Measurements from ENCODE around the gene SYT3.

SYT3 gene

DNA sequence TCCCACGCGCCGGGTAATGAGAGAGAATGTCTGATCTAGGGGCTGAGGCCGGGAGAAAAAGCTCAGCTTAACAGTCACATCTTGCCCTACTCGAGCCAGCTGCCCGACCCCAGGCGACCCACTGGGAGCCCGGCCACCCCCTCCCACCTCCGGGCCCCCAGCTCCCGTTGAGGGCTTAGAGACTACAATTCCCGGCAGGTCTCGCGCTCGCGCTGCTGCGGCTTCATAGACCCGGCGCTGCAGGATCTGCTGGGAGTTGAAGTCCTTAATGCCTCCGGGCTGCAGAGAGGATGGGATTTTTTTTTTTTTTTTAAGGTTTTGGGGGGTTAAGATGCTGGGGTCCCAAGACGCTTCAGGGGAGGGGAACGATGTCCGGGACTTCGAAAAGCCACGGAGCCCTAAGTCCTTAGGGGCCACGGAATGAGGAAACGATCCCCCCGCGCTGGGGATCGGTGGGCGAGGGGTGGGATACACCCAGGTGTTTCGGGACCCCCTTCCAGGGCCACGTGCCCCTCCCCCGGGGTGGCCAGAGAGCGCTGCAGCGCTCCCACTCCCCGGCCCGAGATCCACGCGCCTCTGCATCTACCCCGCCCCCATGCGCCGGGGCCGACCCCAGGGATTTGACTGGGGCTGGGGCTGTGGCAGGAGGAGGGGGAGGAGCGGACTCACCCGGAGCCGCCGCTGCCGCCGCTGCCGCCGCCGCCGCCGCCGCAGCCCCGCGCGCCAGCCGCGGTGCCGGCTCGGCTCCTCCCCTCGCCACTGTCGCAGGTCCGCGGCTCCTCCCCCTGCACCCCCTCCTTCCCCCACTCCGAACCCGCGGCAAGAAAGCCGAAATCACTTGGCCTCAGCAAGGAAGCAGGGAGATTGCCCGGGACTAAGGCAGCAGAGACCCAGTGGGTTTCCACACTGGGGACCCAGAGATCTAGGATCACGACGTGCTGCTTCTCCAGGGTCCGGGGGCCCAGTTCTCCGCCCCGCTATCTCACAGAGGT lies at the start of gene SYT3:
Gene SYT3 (minus strand): TSS at position 761 of the 992 bp plus-strand sequence. CDS start 2,470 bp downstream, outside the sequence.
- peak; percentile 28 for DNase-seq (ENCODE audit: low read depth)

DNA sequence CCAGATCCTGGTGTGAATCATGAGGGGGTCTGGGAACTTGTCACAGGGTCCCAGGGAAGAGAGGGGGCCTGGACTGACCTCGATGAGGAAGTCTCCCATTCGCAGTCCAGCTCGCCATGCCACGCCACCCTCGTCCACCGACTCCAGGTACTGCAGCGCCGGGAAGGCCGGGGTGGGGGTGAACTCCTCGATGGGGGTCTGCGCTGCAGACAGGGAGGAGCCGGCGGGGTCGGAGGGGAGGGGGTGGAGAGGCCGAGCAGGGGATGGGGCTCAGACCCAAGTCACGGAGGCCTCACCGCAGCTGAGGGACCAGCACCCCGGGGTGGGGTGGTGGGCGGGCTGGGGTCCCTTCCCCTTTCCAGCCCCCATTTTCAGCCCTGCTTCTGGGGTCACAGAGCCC lies 49.1 kb upstream of the SYT3 start:
- DNase-seq (ENCODE audit: low read depth) = no peak

GRCh38 chr19:50686310-50687032 lies 46.8 kb upstream of the SYT3 start:
- no peak for DNase-seq (ENCODE audit: low read depth)

GRCh38 chr19:50679177-50680125 lies 39.8 kb upstream of the SYT3 start:
- DNase-seq (ENCODE audit: low read depth) = peak; percentile 76

DNA sequence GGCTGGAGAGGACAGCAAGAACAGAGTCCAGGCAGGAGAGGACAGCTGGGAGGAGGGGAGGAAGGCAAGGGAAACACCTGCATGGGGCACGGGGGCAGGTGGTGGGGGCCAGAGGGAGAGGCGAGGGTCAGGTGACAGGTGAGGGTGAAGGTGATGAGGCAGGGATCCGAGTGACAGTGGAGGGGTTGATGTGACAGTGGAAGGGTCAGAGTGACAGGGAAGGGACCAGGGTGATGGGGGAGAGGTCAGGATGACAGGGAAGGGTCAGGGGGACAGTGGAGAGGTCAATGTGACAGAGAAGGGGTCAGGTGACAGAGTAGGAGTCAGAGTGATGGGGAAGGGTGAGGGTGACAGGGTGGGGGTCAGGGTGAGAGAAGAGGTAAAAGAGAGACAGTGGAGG lies 38.6 kb upstream of the SYT3 start:
- DNase-seq (ENCODE audit: low read depth) = no peak

DNA sequence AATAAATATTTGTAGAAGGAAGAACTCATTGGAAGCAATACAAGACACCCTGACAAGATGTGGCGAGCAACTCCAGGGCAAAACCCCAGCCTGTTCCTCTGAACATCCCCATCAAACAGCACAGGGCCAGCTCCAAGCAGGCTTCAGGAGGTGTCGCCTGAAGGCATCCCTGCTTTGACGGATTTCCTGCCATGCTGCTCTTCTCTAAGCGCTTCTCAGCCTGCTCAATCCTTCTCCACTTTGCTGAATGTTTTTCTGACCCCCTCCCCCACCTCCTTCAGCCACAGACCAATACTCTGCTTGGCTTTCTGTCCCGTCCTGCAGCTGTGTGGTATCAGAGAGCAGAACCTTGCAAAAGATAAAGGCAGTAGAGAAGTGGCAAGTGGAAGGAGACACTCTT lies 38.0 kb upstream of the SYT3 start:
- DNase-seq (ENCODE audit: low read depth) = no peak

GRCh38 chr19:50676625-50677197 lies 37.0 kb upstream of the SYT3 start:
- no peak for DNase-seq (ENCODE audit: low read depth)

- DNase-seq (ENCODE audit: low read depth) = no peak
Measured at GRCh38 chr19:50673118-50673517, 33.4 kb upstream of the SYT3 start.

- DNase-seq (ENCODE audit: low read depth) = no peak
Measured at GRCh38 chr19:50670102-50670380, 30.4 kb upstream of the SYT3 start.

GRCh38 chr19:50669302-50670101 lies 29.8 kb upstream of the SYT3 start:
- DNase-seq (ENCODE audit: low read depth) = peak; percentile 39

- no peak for DNase-seq (ENCODE audit: low read depth)
Measured at GRCh38 chr19:50668879-50669278, 29.2 kb upstream of the SYT3 start.

DNA sequence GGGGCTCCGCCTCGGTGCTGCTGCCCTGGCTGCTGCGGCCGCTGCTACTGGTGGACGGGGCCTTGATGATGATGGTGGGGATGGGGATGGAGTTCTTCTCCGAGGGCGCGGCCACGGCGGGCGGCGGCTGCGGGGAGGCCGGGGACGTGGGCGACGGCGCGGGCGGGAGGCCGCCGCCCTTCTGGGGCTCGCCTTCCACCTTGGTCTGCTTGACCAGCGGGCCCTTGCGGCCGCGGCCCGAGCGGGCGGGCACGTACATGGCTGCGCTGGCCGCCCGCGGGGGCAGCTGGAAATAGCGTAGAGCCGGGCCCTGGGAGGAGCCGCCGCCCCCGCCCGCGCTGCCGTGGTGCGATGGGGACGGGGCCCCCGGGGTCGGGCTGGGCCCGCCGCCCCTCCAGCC lies 28.7 kb upstream of the SYT3 start:
- no peak for DNase-seq (ENCODE audit: low read depth)

DNA sequence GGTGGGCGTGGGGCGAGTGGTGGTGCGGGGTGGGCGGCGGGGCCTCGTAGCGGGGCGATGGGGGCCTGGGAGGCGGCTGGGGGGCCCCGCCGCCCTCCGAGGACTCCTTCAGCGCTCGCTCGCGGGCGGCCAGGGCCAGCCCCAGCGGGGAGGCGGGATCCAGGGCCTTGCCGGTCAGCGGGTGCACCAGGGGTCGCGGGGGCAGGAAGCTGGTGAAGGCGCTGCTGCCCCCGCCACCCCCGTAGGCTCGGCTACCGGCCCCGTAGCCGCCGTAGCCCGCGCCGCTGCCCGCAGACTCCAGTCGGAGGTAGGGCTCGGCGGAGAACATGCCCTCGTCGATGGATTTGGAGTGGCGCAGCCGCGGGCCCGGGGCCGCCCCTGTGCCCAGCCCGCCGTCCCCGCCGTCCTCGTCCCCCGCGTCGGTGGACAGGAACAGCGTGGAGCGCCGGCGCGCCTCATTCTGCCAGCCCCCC lies 28.1 kb upstream of the SYT3 start:
- DNase-seq (ENCODE audit: low read depth) = no peak

DNA sequence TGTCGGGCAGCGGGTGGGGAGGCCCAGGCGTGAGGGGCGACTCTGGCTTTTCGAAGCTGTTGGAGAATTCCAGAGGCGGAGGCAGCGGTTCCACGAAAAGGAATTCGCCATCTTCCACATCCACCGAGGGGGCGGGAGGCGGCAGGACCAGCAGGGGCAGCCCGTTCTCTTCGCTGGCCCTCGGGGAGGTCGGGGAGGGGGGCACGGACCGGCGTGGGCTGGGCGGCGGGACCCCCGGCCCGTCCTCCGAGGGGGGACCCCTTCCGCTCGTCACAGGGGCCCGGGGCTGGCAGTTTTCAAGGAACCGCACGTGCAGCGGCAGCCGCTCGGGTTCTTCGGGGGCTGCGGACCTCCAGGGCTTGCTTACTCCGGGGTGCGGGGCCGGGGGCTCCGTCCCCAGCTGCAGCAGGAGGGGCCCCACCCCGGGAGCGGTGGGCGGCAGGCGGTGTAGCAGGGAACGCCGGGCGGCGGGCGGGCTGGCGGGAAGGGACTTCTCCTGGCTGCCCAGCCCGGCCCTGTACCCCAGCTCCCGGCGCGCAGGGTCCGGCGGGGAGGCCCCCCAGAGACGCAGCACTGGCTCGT lies 27.6 kb upstream of the SYT3 start:
- DNase-seq (ENCODE audit: low read depth) = no peak

GRCh38 chr19:50666346-50667176 lies 26.9 kb upstream of the SYT3 start:
- DNase-seq (ENCODE audit: low read depth) = no peak

- no peak for DNase-seq (ENCODE audit: low read depth)
Measured at GRCh38 chr19:50664204-50664603, 24.5 kb upstream of the SYT3 start.

GRCh38 chr19:50663482-50663790 lies 23.8 kb upstream of the SYT3 start:
- DNase-seq (ENCODE audit: low read depth) = no peak

DNA sequence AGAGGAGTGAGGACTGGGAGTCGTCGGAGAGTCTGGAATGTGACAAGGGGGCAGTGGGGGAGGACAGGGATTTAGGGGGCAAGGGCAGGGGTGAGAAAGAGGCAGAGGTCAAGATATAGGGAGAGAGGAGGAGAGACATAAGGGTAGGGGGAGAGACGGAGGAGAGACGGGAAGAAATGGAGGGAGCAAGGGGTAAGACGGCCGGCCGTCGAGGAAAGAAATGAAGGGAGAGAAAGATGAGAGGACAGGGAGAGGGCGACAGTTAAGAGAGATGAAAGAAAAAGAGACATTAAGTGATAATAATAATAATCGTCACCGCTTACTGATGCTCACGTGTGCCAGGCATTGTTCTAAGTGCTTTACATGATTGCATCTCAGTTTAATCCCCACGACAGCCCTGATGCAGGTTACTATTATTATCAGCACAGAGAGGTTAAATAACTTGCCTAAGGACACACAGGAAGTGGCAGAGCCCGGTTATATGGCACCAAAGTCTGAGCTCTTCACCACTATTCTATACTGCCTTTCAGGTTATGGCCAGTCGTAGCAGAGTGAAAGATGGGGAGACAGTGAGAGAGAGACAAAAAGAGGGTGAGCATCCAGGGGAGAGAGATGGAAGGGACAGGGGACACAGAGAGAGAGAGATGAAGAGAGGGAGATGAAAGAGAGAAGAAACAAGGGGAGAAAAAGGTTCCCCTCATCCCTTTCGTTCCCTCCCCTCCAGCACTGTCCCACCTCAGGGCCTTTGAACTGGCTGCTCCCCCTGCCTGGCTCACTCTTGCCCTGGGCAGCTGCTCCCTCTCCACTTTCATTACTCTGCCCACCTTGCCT lies 23.2 kb upstream of the SYT3 start:
- DNase-seq (ENCODE audit: low read depth) = no peak
